GM19193 (cell line): Measurements from ENCODE around the gene NTN1.

Source experiments
- POLR2A ChIP-seq: IDR thresholded peaks from 4 replicates; pipeline ENCODE4 v1.6.1; 2011; ENCODE audit not compliant: insufficient read depth, insufficient read length; ENCODE audit errors: extremely low read depth

NTN1 gene

GRCh38 chr17:9287306-9287705 lies 266.0 kb downstream of the NTN1 start:
- no peak for TF ChIP-seq POLR2A

DNA sequence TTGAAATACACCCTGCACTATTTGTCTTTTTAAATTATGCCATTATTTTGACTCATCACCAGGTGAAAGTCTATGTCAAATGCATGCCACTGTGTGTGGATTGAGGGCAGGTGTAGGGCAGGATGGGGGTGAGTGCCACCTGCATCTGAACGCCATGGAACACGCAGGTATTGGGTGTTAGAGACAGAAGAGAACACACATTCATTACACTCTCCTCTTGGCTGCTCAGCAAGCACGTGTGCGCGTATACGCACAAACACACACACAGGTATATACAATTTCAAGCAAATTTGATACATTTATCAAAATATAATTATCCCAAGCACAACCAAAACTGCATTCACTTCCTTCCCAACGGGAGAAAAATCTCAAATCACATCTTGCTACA lies 268.9 kb downstream of the NTN1 start:
- TF ChIP-seq POLR2A, result no peak

- no peak for TF ChIP-seq POLR2A
Measured at GRCh38 chr17:9291912-9292560, 270.7 kb downstream of the NTN1 start.

DNA sequence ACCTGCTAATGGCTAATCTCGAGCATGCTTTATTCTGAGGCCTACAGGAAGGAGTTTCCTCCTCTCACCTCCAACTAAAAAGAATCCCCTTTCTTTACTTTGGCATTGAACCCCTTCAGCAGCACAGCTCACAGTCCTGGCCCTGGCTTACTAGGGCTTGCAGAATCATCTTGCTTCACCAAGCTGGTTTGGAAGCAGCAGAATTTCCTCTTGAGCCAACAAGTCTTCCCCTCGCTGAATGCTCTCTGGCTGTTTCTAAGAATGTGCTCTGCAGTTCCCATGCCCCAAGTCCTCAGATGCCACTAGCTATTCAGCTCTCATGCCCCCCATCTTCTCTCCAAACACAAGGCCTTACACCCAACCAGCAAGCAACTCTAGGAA lies 271.2 kb downstream of the NTN1 start:
- no peak for TF ChIP-seq POLR2A
